ENCODE measurements around the gene CAPS.
A peak's percentile ranks its signal among the peaks of the same experiment; 100 is the strongest.

Gene CAPS

GRCh38 chr19:5935473-5936291 lies 21.6 kb downstream of the CAPS start:
- no peak for DNase-seq

DNA sequence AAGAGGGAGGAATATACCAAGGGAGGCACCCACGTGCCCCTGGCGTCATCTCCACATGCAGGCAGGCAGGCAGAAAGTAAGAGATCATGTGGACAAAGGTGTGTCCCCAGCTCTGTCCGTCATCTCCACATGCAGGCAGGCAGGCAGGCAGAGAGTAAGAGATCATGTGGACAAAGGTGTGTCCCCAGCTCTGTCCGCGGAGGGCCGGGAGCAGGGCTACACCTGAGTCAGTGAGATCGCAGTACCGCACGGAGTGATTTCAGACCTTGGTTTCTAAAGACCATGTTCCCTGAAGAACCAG lies 22.2 kb downstream of the CAPS start:
- DNase-seq = no peak

GRCh38 chr19:5937550-5937949 lies 23.5 kb downstream of the CAPS start:
- DNase-seq = no peak

DNA sequence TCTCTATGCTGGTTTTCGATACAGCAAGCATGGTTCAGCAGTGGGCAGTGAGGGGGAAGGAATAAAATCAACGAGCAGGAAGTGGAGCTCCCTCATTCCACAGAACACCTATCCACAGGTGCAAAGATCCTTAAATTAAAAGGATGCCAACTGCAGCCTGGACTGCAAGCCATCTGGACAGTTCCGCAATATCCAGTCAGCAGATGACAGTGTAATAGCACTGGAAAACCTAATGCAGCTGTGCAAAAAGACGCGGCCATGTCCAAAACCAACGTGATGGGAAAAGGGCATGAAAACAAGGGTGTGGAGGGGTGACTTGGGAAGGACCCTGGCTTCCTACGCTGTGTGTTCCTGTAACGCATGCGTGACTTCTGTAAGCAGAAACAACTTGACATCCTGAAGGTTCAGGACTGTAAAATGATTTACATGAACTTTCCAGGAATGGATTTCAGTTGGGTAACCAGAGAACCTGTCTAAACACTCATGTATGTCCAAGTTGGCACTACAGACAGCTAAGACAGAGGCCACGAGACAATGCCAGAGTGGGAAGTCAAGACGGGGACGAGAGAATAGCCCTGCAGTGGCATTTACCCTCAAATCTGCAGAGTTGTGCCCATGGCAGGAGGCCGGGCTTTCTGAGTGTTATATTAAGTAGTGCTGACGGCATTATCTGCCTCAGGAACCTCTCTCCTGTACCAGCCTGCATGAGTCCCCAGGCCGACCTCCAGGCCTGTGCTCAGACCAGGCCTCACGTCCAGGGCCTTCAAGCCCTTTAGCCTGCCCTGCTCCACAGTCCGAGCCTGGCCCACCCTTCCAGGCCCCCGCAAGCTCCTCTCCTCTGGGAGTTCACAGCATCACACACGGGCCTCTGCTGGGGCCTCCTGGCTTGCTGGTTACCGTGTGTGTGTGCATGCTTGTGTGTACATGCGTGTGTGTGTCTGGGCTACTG lies 26.5 kb downstream of the CAPS start:
- DNase-seq = no peak

DNA sequence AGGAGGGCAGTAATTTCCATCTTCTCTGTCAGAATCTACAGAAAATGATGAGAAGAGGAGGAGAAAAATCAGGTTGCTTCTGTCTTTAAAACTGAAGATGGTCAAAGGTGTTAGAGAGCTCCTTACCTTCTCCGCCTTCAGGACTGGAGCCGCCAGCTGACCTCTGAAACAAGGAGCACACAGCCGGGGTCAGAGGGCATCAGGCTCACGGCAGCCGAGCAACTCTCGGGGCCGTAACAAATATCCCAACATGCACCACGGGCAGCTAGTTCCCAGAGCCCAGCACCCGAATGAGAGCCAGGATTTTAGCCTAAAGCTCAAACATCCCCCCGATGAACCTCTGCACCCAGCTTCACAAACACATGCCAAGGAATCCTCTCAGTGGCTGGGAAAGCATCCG lies 27.6 kb downstream of the CAPS start:
- DNase-seq = no peak

DNA sequence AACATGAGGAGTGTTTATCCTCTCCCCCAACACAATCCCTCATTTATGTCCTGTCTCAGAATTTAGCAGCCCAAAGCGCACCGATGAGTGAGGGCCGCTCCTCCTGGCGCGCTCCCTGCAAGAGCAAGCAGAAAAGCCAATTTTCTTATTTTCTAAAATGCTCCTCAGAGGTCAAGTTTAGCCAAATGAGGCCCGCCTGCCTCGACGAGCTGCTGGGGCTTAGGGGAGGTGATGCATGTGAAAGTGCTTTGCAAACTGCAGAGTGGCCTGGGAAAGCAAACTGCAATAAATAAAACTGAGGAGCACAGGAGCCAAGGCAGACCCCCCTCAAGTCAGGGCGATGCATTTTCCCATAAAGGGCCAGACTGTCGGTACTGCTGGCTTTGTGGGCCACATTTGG lies 29.0 kb downstream of the CAPS start:
- no peak for DNase-seq

- DNase-seq = no peak
Observed at GRCh38 chr19:5943623-5944022, 29.6 kb downstream of the CAPS start.

DNA sequence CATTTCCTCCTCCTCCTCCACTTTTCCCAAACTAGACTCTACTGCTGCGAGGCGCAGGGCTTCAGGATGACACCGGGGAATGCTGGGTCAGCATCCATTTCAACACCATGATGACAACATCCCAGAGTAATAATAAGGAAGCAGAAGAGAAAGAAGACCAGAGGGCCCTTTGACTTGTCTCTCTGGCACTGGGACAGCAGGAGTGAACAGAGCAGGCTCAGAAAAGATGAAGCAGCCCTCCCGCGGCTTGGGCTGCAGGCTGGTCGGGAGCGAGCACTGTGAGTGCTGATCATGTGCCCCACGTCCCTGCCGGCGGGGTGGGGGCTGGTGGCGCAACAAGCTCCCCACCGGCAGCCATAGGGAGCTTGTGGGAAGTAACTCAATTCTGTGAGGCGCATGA lies 33.4 kb downstream of the CAPS start:
- DNase-seq = no peak

GRCh38 chr19:5948752-5949564 lies 34.9 kb downstream of the CAPS start:
- no peak for DNase-seq

GRCh38 chr19:5949792-5950305 lies 35.8 kb downstream of the CAPS start:
- peak; percentile 66 for DNase-seq

GRCh38 chr19:5950741-5951140 lies 36.7 kb downstream of the CAPS start:
- no peak for DNase-seq

GRCh38 chr19:5951338-5951861 lies 37.3 kb downstream of the CAPS start:
- peak; percentile 71 for DNase-seq

DNA sequence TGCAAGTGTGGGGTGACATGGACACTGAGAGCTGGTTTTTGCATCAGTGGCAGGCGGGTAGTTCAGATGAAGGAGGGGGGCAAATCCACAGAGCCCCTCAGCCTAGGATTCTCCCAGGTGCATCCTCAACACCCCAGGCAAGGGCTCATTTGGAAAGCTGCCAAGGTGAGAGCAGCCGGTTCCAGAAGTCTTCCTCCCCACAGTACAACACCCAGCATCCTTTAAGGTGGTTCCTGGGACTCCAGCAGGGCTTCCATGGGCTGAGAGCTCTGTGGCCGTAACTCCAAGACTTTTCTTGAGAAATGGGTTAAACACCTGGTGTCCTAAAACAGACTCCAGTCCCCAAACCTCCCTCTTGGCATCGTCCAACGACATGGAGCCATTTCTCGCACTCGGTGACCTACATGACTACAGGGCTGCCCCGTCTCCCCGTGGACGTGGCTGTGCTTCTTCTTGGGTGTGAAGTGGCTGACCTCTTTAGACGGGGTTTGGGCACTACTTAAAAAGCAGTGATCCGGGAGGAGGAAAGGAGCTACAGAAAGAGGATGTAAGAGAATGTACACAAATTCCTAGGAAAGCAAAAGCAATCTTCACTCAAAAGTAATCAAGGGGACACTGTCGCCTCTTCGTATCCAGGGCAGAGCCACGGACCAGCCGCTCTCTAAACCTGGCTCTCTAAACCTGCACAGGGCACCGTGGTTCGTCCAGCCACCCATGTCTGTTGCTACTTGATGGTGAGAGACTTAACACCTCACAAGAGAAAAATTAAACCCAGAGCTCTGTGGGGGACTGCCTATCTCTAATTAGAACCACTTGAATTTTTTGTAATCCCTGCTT lies 38.4 kb downstream of the CAPS start:
- DNase-seq = peak; percentile 43

DNA sequence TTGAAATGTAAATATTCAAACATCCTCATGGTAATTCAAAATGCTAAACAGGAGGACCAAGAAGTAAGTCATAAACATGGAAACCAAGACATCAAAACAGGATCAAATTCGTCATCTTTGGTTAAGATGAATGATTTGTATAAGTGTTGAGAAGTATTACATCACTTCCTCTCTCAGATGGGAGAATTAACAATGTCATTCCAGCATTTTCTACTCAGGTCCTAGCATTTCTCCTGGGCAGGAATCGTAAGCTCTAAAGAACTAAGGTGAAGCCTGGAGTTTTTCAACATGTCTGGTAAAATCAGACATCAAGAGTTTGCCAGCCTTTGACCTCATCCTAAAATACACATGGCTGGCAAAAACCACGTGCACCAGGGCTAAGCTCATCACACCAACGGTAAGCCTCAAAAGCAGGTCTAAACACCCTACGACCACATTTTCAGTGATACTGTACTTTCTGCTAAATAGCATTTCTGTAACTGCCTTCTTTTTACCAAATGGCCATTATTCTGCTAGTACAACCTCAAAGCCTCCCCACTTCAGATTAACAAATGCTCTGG lies 39.1 kb downstream of the CAPS start:
- no peak for DNase-seq

- peak; percentile 40 for DNase-seq
Observed at GRCh38 chr19:5953680-5954213, 39.7 kb downstream of the CAPS start.

DNA sequence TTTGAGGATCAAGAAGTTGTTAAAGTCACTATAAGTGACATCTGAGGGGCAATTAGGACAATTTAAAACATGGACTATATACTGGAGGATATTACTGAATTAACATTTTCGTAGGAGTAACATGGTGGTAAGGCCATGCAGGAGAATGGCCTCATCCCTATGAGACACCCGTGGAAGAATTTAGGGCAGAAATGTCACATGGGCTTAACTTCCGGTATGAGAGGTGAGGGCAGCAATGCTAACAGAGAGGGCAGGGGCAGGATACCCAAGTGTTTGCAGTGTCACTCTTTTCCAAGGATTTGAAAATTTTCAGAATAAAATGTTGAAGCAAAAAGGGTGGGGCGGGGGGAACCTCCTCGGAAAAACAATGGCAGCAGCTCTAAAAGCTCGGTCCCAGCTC lies 40.2 kb downstream of the CAPS start:
- no peak for DNase-seq

- no peak for DNase-seq
Observed at GRCh38 chr19:5955636-5955935, 41.5 kb downstream of the CAPS start.

DNA sequence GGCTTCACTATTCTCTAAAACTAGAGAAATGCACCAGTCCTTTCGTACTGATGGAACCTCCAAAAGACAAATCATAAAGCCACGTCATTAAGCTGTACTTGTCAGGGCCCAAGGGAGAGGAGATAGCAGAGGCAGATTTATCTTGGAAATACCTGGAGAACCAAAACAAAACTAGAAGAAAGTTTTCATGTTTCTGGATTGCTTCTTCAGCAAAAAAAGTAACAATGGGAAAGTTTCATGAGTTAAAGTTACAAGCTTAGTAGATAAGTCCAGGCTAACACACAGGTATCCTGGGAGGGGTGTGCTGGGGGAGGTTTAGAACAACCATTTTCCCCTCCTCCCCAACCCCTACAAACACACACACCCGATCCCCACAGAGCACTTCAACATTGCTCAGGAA lies 42.3 kb downstream of the CAPS start:
- no peak for DNase-seq

GRCh38 chr19:5956728-5957127 lies 42.7 kb downstream of the CAPS start:
- DNase-seq = no peak

DNA sequence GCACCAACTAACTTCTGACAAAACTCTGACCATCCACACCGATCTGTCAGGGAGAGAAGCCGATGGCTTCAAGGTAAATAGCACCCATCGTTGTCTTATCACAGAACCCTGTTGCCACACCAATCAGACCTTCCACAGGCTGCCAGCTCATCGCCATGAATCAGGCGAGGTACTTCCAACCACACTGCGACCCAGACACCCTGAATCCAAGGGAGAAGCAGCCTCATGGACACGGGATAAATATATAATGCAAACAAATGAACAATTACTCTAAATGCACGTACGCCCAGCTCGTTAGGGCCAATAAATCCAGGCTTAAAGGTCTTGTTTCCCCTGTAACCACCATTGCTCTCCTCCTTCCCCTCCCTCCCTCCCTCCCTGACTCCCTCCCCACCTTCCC lies 43.1 kb downstream of the CAPS start:
- DNase-seq = no peak

GRCh38 chr19:5958074-5958850 lies 44.2 kb downstream of the CAPS start:
- no peak for DNase-seq
